Upper lobe of left lung (tissue), 6 donors: ENCODE data around the gene MSANTD2. TPM values are rescaled to one million over a fixed set of nuclear protein-coding genes. Genes with fewer than 3 reads are reported as not detected.

Source experiments
- ATAC-seq, 2 donors: fragments of 200-7000 bp; cut with Tn5 transposase; one replicate each; pipeline ENCODE4 v1.9.1; 2022; ENCODE audit warnings: mild to moderate bottlenecking in 2 of 2, moderate library complexity in 2 of 2; ENCODE audit not compliant: low FRiP score in 2 of 2
- DNase-seq, 2 donors: peaks; one replicate each; pipeline ENCODE4 v3.0.0-alpha.2; 2019 to 2020
- H3K27ac ChIP-seq, 4 donors: fragments of 200-600 bp; sonication (generic); one replicate each; pipeline ENCODE4 v1.5.1; 2016 to 2019
- H3K27me3 ChIP-seq, 4 donors: fragments of 200-600 bp; sonication (generic); one replicate each; pipeline ENCODE4 v1.5.1; 2017 to 2019
- H3K36me3 ChIP-seq, 4 donors: fragments of 200-600 bp; sonication (generic); one replicate each; pipeline ENCODE4 v1.5.1; 2016 to 2019
- H3K4me1 ChIP-seq, 4 donors: fragments of 200-600 bp; sonication (generic); one replicate each; pipeline ENCODE4 v1.5.1; 2018 to 2019
- H3K4me3 ChIP-seq, 4 donors: fragments of 200-600 bp; sonication (generic); one replicate each; pipeline ENCODE4 v1.5.1; 2017 to 2019; ENCODE audit warnings: mild to moderate bottlenecking in 2 of 4, moderate library complexity in 1 of 4
- H3K9me3 ChIP-seq, 4 donors: fragments of 200-600 bp; sonication (generic); one replicate each; pipeline ENCODE4 v1.5.1; 2018 to 2019
- CTCF ChIP-seq, 6 experiments: fragments of 450-650 bp in 4 of 6; fragments of 200-600 bp in 2 of 6; sonication (generic) in 2 of 6; IDR thresholded peaks; one replicate each; pipeline ENCODE4 v1.5.1; 2016 to 2019; ENCODE audit warnings: antibody characterized with exemption in 6 of 6
- EP300 ChIP-seq, 4 donors: sonication (generic); formaldehyde crosslinking; IDR thresholded peaks; one replicate each; pipeline ENCODE4 v1.5.1; 2017; ENCODE audit warnings: antibody characterized with exemption in 4 of 4, control low read depth in 2 of 4
- POLR2A ChIP-seq, 4 donors: fragments of 450-650 bp; IDR thresholded peaks; one replicate each; pipeline ENCODE4 v1.5.1; 2016 to 2017; ENCODE audit warnings: antibody characterized with exemption in 4 of 4, mild to moderate bottlenecking in 2 of 4
- POLR2AphosphoS5 ChIP-seq, 2 donors: sonication (generic); formaldehyde crosslinking; IDR thresholded peaks; one replicate each; pipeline ENCODE4 v1.5.1; 2017; ENCODE audit warnings: antibody characterized with exemption in 2 of 2
- WGBS, 2 donors: methylation state at CpG; one replicate each; pipeline ENCODE4 v1.1.5; 2017 to 2018; 5-methylcytosine and 5-hydroxymethylcytosine counted together
- total RNA-seq, 6 donors: library from RNA; depleted of rRNA in 4 of 6; stranded (reverse); fragments of >200 nt in 4 of 6; gene quantifications; one replicate each; pipeline versions ENCODE4 v1.1.0 to v1.2.1, GENCODE V29; 2016 to 2021
- donor health status: DM: no; HTN: no; CAD: no; lungs with moderate emphysema.
- donor health status: DM: no; HTN: yes; CAD: no; lungs with severe emphysema.

The MSANTD2 gene
- total RNA-seq, 6 donors from 2014 or later: 10.5 to 69.1 (median 14.0) TPM

- ATAC-seq (no peak), DNase-seq (no peak)
- 88 to 90% methylated on average over 3 of the region's 3 CpGs for WGBS, 2 donors
- Histone ChIP-seq H3K27ac (no peak overlapping the region), H3K4me1 (peaks cover 0 to 4% (median 0%) of the 10 kb centered on the region in 4 donors), H3K36me3 (no peaks in the 10 kb centered on the region), H3K4me3 (no peak overlapping the region), H3K27me3 (no peaks in the 10 kb centered on the region), H3K9me3 (no peaks in the 10 kb centered on the region)
- TF ChIP-seq EP300 (IDR thresholded peaks at IDR 0.05) (no peak), CTCF (IDR thresholded peaks at IDR 0.05) (no peak), POLR2A (IDR thresholded peaks at IDR 0.05) (no peak)
Observed at GRCh38 chr11:124825876-124826275, 25.7 kb upstream of the MSANTD2 start.

DNA sequence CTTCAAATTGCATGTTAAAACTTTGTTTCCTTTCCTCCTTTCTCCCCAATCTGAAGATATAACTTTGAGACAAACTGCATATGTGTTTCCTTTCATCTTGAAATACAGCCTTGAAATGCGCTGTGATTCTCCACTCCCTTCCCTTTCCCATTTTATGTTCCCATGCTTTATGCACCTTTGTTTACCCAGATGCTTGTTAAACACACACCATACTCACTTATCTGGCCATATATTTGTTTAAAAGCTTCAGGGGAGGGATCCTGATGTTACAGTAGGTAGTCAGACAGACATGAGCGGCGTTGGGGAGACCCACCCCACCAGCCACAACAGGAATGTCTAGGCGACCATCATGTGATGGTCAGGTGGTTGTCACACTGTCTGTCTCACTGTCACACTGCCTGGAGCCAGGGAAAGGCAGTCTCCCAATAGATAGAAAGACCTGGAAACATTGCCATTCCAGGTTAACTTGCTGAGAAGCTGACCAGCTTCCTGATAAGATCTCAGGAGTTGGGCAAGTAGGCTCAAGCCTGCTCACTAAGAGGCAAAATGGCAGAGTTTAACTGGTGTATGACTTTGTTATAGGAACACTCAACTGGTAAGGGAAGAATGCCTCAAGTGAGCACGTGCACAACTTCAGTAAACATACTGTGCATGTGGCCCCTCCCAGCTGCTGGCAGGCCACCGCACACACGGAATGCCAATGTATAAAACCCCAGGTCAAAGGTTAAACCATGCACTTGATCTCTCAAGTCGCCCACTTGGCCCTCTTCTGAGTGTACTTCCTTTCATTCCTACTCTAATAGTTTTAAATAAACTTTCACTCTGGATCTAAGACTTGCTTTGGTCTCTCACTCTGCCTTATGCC is 23.5 kb upstream of the MSANTD2 start:
- Histone ChIP-seq H3K27ac (peak overlapping the region in 3 of 4 donors; percentile 41 to 73 (median 42)), H3K4me1 (peaks cover 0 to 4% (median 0%) of the 10 kb centered on the region in 4 donors), H3K27me3 (no peaks in the 10 kb centered on the region), H3K4me3 (no peak overlapping the region), H3K36me3 (no peaks in the 10 kb centered on the region), H3K9me3 (no peaks in the 10 kb centered on the region)
- TF ChIP-seq EP300 (IDR thresholded peaks at IDR 0.05): peak in 1 of 4 donors; percentile 57
- TF ChIP-seq POLR2AphosphoS5 (IDR thresholded peaks at IDR 0.05): peak in 1 of 2 donors; percentile 27
- no peak for TF ChIP-seq POLR2A (IDR thresholded peaks at IDR 0.05)
- peak in 1 of 6 experiments; percentile 6 for TF ChIP-seq CTCF (IDR thresholded peaks at IDR 0.05)
- peak in 1 of 2 donors; percentile 70 for ATAC-seq
- DNase-seq: peak; percentile 61 to 79
- 52 to 64% methylated on average over 8 of the region's 8 CpGs for WGBS, 2 donors

GRCh38 chr11:124821995-124822730 is 22.0 kb upstream of the MSANTD2 start:
- no peak overlapping the region for H3K4me3 ChIP-seq
- H3K9me3 ChIP-seq: no peaks in the 10 kb centered on the region
- no peak overlapping the region for H3K27ac ChIP-seq
- no peaks in the 10 kb centered on the region for H3K36me3 ChIP-seq
- DNase-seq: no peak
- peaks cover 0 to 4% (median 0%) of the 10 kb centered on the region in 4 donors for H3K4me1 ChIP-seq
- 72 to 75% methylated on average over 6 of the region's 6 CpGs for WGBS, 2 donors
- TF ChIP-seq CTCF (IDR thresholded peaks at IDR 0.05) (no peak), EP300 (IDR thresholded peaks at IDR 0.05) (no peak), POLR2AphosphoS5 (IDR thresholded peaks at IDR 0.05) (no peak), POLR2A (IDR thresholded peaks at IDR 0.05) (no peak)
- ATAC-seq: no peak
- H3K27me3 ChIP-seq: no peaks in the 10 kb centered on the region

- H3K4me3 ChIP-seq: no peak overlapping the region
- H3K27ac ChIP-seq: no peak overlapping the region
- no peaks in the 10 kb centered on the region for H3K36me3 ChIP-seq
- H3K27me3 ChIP-seq: no peaks in the 10 kb centered on the region
- H3K9me3 ChIP-seq: no peaks in the 10 kb centered on the region
- TF ChIP-seq POLR2A (IDR thresholded peaks at IDR 0.05): no peak
- TF ChIP-seq POLR2AphosphoS5 (IDR thresholded peaks at IDR 0.05): no peak
- TF ChIP-seq EP300 (IDR thresholded peaks at IDR 0.05): no peak
- no peak for TF ChIP-seq CTCF (IDR thresholded peaks at IDR 0.05)
- 88 to 100% methylated on average over 3 of the region's 3 CpGs for WGBS, 2 donors
- DNase-seq (no peak), ATAC-seq (no peak)
- no peaks in the 10 kb centered on the region for H3K4me1 ChIP-seq
Observed at GRCh38 chr11:124817036-124817435, 16.8 kb upstream of the MSANTD2 start.
